Measurements from ENCODE around the gene GTF2F1.
"Not testable (repeated sequence)": the region's sequence is repeated elsewhere in the genome, so short reads cannot be mapped to it uniquely, and the experiment has no call there.

Gene GTF2F1

DNA sequence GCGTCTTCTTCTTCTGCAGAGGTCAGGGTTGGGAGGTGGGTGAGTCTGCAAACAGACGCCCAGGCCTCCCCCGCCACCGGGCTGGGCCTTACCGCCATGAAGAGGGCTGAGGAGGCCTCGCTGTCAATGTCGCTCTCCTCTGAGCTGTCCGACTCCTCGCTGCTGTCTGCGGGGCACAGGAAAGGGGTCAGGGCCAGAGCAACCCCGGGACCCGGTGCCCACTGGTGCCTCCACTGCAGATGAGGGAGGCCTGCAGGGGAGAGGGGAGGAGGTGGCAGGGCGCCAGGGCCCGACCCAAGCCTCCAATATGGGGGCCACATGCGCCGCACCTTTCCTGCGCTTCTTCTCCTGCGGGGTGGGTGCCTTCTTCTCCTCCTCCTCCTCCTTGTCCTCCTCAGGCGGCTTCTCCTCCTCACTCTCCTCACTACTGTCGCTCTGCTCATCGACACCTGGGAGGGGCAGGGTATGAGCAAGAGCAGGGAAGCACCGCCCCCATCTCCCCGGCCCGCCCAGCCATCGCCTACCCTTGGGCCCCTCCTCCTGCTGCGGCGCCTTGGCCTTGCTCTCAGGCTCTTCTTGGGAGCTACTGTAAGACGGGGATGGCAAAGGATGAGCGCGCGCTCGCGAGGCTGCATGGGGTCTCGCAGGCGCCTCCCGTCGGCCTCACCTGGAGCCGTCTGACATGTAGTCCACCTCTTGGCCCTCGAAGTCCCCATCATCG is 11.8 kb downstream of the GTF2F1 start:
- no peak for DNase-seq

DNA sequence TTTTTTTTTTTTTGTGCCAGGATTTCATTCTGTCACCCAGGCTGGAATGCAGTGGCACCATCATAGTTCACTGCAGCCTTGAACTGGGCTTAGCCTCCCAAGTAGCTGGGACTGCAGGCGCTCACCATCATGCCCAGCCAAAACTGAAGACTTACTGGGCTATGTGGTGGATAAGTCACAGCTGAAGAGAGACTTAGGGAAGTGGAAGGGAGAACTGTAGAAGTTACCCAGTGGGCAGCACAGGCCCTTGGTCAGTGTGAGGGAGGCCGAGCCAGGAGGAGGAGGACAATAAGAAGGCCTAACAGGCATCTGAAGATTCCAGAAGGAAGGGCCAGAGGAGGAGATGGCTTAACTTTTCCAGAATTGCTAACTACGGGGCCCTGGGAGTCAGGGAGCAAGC is 13.2 kb downstream of the GTF2F1 start:
- no peak for DNase-seq

DNA sequence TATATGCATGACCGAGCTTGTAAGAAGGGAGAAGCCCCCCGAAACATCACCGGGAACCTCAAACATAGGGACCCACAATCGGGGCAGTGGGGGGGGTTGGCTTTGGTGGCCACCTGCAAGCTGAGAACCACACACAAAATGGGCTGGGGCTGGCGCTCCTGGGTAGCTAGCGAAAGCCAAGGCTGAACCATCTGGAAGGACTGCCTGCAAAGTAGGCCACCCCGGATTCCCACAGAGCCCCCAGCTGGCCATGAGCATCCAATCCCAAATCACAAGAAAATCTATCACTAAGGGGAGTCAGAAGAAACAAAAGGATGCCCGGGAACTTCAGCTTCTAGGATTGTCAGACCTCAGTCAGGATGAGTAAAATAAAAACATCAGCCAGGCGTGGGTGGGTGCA is 14.5 kb downstream of the GTF2F1 start:
- DNase-seq, result no peak

DNA sequence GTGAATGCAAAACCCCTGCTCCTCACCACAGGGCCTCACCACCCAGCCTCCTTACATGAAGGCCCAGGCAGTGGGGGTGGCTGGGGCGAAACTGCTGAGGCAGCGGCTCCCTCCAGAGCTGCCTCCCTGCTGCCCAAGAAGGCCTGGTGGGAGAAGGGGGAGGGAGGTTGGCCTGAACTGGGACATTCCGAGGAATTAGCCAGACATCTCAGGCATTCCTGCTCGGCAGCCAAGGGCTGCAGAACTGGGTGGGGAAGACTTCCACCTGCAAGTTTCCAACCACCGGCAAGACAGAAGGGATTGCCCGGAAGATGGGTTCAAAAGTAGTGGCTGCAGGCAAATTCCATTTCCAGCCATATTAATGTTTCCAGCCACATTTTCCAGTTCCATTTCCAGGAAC is 14.9 kb downstream of the GTF2F1 start:
- no peak for DNase-seq

DNA sequence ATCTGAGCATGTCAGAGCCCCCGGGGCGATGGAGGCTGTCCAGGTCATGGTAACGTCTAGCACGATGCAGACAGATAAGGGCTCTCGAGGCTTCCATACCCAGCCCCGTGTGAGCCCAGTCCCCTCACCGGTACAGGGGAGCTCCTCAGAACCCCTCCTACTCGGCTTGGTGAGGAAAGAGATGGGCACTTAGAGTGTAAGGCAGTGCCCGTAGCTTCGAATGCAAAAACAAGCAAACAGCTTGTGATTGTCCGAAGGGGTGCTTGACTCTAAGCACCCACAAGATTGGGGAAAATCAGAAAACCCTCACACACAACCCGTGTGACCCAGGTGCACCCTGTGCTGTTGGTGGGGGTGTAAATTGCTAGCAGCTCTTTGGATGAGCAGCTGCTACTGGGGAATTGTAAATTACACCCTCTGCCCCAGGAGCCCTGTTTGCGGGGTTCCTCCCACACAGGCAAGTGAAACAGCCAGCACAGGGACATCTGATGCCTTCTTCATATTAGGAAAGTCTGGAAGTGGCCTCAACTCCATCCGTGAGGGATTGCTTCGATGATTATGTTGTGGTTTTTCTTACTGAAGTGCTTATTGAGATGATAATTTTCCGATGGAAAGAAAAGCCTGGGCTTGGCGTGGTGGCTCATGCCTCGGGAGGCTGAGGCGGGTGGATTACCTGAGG is 16.3 kb downstream of the GTF2F1 start:
- DNase-seq, result no peak

DNA sequence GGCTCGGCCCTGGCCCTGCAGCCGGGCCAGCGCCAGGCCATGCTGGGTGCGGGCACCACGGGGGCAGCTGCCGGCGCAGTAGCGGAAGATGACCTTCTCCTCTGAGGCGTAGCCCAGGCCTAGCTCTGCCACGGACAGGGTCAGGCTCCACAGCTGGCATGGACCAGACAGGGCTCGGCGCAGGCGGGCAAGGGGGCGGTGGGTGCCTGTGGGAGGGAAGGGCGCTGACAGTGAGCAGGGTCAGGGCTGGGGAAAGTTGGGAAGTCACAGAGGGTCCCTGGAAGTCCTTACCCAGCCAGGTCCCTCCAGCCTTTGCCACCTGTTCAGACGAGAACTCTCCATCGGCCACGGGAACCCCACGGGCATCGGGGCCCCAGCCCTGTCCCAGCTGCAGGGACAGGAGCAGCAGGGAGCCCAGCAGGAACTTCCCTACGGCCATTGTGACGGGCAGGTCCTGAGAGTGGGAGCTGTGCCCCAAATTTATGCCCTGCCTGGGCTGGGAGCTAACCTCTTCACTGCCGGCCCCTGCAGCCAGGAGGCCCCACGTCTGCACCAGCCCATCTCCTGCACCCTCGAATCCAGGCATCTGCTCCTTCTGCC is 17.5 kb downstream of the GTF2F1 start, which contains the start of gene PSPN:
PSPN (minus strand) TSS at position 523 of the 600 bp plus-strand sequence; CDS start at position 439, 84 bp downstream.
- DNase-seq, result no peak

DNA sequence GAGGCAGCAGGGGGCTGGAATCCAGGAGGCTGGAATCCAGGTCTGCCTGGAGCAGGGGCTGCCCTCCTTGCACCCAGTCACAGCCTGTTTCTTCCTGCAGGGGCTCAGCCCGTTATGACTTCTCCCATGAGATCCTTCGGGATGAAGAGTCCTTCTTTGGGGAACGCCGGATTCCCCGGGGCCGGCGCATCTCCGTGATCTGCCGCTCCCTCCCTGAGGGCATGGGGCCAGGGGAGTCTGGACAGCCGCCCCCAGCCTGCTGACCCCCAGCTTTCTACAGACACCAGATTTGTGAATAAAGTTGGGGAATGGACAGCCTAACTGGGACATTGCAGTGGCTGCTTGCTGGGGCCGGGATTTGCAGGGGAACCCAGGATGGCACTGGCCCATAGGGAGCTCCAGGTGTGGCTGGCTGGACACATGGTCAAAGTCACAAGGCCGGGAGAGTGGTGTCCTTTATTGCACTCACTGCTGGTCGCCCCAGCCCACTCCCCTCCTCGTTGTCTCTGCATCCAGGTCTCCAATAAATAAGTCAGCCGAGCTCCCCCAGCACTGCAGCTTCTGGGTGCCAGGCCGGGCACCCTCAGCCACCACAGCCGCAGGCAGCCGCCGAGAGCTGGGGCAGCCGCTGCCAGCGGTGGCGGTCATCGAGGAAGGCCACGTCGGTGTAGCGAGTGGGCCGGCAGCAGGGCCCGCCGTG is 18.1 kb downstream of the GTF2F1 start:
- no peak for DNase-seq

DNA sequence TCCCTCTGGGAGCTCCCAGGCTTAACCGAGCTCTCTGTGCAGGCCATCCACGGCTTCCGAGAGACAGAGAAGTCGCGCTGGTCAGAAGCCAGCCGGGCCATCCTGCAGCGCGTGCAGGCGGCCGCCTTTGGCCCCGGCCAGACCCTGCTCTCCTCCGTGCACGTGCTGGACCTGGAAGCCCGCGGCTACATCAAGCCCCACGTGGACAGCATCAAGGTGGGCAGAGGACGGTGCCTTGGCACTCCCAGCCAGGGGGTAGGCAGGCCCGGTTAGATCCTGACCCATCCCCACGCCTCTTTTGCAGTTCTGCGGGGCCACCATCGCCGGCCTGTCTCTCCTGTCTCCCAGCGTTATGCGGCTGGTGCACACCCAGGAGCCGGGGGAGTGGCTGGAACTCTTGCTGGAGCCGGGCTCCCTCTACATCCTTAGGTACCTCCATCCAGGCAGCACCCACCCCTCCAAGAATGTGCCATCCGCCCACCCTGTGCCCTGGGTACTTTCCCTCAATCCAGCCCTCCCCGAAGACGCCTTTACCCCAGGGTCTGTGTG is 18.7 kb downstream of the GTF2F1 start:
- no peak for DNase-seq

DNA sequence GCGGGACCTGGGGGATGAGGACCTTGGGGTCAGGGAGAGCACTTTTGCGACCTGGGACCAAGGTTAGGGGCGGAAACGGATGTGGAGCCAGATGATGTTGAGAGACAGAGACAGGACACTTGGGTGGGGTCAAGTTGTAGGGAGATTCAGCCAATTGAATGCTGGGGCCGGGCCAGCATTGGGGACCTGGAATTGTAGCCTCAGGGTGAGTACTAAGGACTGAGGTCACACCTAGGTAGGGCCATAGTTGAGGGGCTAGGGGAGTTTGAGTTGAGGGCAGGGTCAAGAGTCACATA is 19.2 kb downstream of the GTF2F1 start:
- DNase-seq, result no peak

DNA sequence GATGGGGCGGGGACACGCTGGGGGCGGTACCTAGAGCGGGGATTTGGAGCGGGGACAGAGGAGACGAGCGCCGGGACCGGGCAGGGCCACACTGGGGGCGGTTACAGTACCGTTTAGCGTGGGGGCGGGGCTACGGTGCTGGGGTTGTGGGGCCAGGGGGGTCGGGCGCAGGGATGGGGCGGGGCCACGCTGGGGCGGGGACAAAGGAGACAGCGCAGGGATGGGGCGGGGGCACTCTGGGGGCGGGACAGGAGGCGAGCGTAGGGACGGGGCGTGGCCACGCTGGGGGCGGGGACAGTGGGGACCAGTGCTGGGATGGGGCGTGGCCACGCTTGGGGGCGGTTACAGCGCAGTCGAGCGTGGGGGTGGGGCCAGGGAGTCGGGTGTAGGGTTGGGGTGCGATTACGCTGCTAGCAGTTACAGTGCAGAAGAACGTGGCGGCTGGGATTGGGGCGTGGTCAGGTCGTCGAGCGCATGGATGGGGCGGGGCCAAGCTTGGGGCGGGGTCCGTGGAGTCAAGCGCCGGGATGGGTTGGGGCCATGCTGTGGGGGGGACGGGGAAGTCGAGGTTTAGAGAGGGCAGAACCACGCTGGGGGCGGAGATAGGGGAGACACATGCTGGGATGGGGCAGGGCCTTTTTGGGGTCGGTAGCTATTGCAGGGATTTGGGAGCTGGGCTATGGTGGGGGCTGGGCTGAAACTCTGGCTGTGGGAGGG is 19.7 kb downstream of the GTF2F1 start:
- DNase-seq, result peak; percentile 98

DNA sequence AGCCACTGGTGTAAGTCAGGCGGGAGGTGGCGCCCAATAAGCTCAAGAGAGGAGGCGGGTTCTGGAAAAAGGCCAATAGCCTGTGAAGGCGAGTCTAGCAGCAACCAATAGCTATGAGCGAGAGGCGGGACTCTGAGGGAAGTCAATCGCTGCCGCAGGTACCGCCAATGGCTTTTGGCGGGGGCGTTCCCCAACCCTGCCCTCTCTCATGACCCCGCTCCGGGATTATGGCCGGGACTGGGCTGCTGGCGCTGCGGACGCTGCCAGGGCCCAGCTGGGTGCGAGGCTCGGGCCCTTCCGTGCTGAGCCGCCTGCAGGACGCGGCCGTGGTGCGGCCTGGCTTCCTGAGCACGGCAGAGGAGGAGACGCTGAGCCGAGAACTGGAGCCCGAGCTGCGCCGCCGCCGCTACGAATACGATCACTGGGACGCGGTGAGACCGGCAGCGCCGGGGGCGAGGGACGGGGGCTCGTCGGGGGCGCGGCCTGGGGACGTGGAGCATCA is 20.3 kb downstream of the GTF2F1 start, which contains the start of gene ALKBH7:
ALKBH7 (plus strand) TSS at position 201 of the 502 bp plus-strand sequence; CDS start at position 228, 27 bp downstream.
- peak; percentile 100 for DNase-seq

DNA sequence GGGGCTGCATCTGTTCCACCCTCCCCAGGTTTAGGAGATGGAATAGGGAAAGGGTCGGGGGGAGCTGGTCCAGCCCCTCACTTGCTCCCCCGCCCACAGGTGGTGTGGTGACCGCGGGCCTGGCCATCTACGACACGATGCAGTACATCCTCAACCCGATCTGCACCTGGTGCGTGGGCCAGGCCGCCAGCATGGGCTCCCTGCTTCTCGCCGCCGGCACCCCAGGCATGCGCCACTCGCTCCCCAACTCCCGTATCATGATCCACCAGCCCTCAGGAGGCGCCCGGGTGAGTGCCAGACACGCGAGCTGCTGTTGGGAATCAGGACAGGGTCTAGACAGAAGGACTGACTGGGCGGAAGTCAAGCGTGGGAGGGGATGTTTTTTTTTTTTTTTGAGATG is 28.6 kb downstream of the GTF2F1 start:
- no peak for DNase-seq

DNA sequence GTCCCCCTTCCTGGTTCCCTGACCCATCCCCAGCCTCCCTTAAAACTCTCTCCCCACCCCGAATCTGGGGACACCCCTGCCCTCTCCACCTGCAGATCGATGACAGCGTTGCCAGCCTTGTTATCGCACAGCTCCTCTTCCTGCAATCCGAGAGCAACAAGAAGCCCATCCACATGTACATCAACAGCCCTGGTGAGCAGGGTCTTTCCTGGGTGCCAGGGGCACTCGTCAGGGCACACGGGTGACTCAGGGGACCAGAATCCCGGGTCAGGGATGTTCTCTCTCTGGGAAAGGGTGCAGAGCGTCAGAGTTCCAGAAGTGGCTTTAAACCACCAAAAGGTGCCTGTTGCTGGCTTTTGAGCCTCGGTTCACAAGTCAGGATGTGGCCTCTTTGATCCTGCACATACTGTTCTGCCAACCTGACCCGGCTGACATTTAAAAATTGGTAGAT is 30.6 kb downstream of the GTF2F1 start:
- DNase-seq, result no peak

DNA sequence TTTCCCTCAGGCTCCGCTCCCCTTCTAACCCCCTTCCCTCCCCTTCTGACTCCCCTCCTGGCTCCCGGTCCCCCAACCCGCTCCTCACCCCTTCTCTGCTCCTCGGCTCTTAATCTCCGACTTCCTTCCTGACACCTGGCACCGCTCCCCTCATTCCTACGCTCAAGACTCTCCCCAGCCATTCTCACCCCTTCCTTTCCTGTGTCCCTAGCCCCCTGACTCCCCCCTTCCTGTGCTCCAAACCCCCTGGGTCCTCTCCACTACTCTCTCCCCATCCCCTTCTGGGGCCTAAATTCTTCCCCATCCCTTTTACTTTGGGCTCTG is 31.0 kb downstream of the GTF2F1 start:
- DNase-seq, result no peak

DNA sequence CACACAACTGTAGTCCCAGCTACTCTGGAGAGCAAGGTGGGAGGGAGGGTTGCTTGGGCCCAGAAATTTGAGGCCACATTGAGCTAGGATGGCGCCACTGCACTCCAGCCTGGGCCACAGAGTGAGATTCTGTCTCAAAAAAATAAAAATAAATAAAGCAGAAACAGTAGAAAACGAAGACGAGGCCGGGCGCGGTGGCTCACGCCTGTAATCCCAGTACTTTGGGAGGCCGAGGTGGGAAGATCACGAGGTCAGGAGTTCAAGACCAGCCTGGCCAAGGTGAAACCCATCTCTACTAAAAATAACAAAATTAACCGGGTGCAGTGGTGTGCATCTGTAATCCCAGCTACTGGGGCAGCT is 32.1 kb downstream of the GTF2F1 start:
- DNase-seq, result not testable (repeated sequence)

DNA sequence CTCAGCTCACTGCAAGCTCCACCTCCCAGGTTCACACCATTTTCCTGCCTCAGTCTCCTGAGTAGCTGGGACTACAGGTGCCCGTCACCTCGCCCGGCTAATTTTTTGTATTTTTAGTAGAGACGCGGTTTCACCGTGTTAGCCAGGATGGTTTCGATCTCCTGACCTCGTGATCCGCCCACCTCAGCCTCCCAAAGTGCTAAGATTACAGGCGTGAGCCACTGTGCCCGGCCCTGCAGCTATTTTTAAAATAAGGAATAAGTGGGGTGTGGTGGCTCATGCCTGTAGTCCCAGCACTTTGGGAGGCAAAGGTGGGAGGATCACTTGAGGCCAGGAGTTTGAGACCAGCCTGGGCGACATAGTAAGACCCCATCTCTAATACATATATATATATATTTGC is 32.5 kb downstream of the GTF2F1 start:
- not testable (repeated sequence) for DNase-seq

DNA sequence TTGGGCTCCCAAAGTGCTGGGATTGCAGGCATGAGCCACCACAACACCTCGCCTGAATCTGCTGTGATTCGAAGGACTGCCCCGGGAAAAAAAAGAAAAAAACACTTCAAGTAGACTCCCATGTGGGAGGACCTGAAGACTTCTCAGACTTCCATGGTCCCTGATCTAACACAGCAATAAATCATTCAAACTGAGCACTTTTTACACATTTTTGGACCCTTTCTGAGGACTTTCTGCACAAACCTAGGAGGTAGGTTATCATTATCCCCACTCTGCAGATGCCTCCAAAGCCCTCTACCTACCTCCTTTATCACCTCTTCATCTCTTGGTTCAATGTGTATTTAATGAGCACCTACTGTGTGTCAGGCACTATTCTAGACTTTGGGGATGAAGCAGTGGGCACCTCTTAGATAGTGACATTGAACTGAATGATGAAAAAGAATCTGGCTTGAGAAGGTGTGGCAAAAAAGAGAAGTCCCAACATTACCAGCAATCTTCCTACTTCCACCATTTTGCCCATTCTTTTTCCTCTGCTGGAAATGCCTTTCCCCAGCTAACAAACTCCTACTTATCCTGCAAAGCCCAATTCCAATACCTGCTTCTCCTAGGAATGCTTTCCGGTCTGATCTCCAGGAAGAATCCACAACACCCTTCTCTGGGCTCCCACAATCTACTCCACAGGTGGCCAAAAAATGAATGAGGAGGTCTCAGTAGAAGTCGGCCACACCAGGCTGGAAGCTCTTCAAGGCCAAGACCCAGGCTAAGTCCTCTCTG is 33.2 kb downstream of the GTF2F1 start:
- DNase-seq, result no peak

DNA sequence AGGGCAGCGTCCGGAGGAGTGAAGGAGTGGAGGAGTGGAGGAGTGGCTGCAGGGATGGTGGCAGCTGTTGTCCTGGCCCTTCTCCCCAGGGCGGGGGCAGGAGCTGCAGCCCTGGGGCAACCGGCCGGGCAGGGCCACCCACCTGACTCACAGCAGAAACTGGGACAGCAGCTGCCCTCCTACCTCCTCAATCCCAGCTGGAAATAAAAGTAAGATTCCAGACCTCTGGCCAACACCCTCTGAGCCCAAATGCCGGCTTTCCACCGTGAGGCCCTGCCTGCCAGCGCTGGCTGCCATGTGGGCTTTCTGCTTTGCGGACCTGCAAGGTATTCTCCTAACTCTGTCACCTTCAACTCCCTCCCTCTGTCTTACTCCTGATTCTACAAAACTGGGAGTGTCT is 35.0 kb downstream of the GTF2F1 start:
- no peak for DNase-seq

DNA sequence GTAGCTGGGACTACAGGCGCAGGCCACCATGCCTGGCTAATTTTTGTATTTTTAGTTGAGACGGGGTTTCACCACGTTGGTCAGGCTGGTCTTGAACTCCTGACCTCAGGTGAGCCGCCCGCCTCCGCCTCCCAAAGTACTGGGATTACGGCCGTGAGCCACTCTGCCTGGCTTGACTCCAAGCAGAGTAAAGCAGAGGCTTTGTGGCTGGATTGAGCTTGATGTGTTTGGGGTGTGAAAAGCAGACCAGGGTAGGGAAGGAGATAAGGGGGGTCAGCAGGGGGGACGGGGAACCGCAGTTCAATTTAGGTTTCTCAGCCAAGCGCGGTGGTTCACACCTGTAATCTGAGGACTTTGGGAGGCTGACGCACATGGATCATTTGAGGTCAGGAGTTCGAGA is 35.8 kb downstream of the GTF2F1 start:
- no peak for DNase-seq

DNA sequence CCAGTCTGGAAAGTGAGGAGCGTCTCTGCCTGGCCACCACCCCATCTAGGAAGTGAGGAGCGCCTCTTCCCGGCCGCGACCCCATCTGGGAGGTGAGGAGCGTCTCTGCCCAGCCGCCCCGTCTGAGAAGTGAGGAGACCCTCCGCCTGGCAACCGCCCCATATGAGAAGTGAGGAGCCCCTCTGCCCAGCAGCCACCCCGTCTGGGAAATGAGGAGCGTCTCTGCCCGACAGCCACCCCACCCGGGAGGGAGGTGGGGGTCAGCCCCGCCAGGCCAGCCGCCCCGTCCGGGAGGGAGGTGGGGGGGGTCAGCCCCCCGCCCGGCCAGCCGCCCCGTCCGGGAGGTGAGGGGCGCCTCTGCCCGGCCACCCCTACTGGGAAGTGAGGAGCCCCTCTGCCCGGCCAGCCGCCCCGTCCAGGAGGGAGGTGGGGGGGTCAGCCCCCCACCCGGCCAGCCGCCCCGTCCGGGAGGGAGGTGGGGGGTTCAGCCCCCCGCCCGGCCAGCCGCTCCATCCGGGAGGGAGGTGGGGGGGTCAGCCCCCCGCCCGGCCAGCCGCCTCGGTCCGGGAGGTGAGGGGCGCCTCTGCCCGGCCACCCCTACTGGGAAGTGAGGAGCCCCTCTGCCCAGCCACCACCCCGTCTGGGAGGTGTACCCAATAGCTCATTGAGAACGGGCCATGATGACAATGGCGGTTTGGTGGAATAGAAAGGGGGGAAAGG is 37.5 kb downstream of the GTF2F1 start:
- DNase-seq, result not testable (repeated sequence)

Measured in inflammatory macrophage (primary cell).